Measurements from ENCODE around the gene MFSD6. TPM values are rescaled to one million over a fixed set of nuclear protein-coding genes. Genes with fewer than 3 reads are reported as not detected.
"Not testable (repeated sequence)": the region's sequence is repeated elsewhere in the genome, so short reads cannot be mapped to it uniquely, and the experiment has no call there.

The MFSD6 gene
- total RNA-seq, 4 donors from 2014 or later: 40.4 to 184 (median 119) TPM

DNA sequence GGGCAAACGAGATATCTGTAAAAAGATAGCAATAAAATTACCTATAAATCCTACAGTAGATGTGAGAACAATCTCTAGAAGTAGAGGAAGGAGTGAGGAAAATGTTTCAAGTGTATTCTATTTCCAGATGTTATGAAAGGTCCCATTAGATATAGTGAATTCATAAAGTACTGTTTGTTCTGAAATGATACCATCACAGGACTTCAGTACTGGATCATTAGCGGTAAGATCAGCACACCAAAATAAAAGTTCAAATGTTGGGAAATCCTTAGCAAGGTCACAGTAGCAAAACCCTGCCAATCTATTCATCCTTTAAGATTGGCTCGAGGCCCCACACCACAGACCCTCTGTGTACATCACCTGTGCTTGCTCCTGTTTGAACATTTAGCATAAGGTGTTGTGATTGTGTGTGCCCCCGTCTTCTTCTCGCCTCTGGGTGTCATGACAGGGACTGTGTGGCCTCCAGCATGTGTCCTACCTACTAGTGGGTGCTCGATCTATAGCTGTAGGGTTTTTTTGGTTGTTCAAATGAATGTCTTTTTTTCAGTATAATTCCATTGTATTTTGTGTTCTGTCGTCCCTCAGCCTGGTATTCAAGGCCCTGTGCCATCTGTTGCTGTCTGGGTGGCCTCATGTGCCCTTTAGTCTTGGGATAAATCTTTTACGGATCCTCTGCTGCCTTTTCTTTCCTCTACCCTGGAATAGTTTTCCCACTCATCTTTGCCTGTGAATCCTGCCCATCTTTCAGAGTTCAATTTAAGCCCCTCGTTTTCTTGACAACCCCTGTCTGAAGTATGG, 9.1 kb downstream of the MFSD6 start:
- no peak overlapping the region for H3K4me3 ChIP-seq
- H3K36me3 ChIP-seq: no peaks in the 10 kb centered on the region
- no peak overlapping the region for H3K27ac ChIP-seq
- H3K27me3 ChIP-seq: no peaks in the 10 kb centered on the region
- no peaks in the 10 kb centered on the region for H3K9me3 ChIP-seq
- no peak for DNase-seq
- peaks cover 0 to 33% (median 2%) of the 10 kb centered on the region in 4 donors for H3K4me1 ChIP-seq
- TF ChIP-seq, protein P1, sequence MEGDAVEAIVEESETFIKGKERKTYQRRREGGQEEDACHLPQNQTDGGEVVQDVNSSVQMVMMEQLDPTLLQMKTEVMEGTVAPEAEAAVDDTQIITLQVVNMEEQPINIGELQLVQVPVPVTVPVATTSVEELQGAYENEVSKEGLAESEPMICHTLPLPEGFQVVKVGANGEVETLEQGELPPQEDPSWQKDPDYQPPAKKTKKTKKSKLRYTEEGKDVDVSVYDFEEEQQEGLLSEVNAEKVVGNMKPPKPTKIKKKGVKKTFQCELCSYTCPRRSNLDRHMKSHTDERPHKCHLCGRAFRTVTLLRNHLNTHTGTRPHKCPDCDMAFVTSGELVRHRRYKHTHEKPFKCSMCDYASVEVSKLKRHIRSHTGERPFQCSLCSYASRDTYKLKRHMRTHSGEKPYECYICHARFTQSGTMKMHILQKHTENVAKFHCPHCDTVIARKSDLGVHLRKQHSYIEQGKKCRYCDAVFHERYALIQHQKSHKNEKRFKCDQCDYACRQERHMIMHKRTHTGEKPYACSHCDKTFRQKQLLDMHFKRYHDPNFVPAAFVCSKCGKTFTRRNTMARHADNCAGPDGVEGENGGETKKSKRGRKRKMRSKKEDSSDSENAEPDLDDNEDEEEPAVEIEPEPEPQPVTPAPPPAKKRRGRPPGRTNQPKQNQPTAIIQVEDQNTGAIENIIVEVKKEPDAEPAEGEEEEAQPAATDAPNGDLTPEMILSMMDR (IDR thresholded peaks at IDR 0.05): no peak
- no peak for TF ChIP-seq POLR2A (IDR thresholded peaks at IDR 0.05)

- DNase-seq: no peak
- peaks cover 0 to 30% (median 2%) of the 10 kb centered on the region in 4 donors for H3K4me1 ChIP-seq
These were observed 10.6 kb downstream of the MFSD6 start for GRCh38 chr2:190418727-190419126.

GRCh38 chr2:190420801-190421200, 12.6 kb downstream of the MFSD6 start:
- DNase-seq: no peak
- Histone ChIP-seq H3K9me3 (no peaks in the 10 kb centered on the region), H3K27me3 (no peaks in the 10 kb centered on the region), H3K36me3 (no peaks in the 10 kb centered on the region), H3K4me1 (peaks cover 0 to 13% (median 2%) of the 10 kb centered on the region in 4 donors), H3K4me3 (no peak overlapping the region), H3K27ac (no peak overlapping the region)
- TF ChIP-seq, protein P1 (IDR thresholded peaks at IDR 0.05): no peak
- TF ChIP-seq POLR2A (IDR thresholded peaks at IDR 0.05): no peak

More at GRCh38 chr2:190418727-190419126, 10.6 kb downstream of the MFSD6 start:
- no peaks in the 10 kb centered on the region for H3K27me3 ChIP-seq
- no peaks in the 10 kb centered on the region for H3K9me3 ChIP-seq
- H3K4me3 ChIP-seq: no peak overlapping the region
- TF ChIP-seq POLR2A (IDR thresholded peaks at IDR 0.05): no peak
- TF ChIP-seq, protein P1 (IDR thresholded peaks at IDR 0.05): no peak
- H3K27ac ChIP-seq: no peak overlapping the region
- no peaks in the 10 kb centered on the region for H3K36me3 ChIP-seq

DNA sequence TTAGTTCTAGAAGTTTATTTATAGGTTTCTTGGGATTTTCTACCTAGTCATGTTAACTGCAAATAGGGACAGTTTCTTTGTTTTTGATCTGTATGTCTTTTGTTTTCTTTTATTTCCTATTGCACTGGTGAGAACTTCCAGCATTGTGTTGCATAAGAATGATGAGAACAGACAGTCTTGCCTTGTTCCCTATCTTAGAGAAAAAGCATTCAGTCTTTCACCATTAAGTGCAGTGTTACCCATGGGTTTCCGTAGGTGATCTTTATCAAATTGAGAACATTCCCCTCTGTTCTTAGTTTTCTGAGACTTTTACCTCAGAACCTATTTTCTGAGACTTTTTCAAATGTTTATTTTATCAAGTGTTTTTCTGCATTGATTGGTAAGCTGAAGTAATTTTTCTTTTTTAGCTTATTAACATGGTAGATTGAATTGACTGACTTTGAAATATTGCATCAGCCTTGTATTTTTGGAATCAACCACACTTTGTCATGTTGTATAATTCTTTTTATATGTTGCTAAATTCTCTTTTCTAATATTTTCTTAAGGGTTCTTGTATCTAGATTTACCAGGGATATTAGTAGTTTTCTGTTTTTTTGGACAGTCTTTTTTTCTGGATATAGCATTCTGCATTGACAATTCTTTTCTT, 17.2 kb downstream of the MFSD6 start:
- Histone ChIP-seq H3K36me3 (peaks cover 0 to 5% (median 0%) of the 10 kb centered on the region in 3 donors), H3K27ac (no peak overlapping the region), H3K9me3 (no peaks in the 10 kb centered on the region), H3K4me1 (no peaks in the 10 kb centered on the region), H3K27me3 (no peaks in the 10 kb centered on the region), H3K4me3 (no peak overlapping the region)
- no peak for TF ChIP-seq POLR2A (IDR thresholded peaks at IDR 0.05)
- no peak for DNase-seq

- no peak for TF ChIP-seq POLR2A (IDR thresholded peaks at IDR 0.05)
- TF ChIP-seq, protein P1 (IDR thresholded peaks at IDR 0.05): no peak
- H3K36me3 ChIP-seq: peaks cover 0 to 5% (median 0%) of the 10 kb centered on the region in 3 donors
- H3K27me3 ChIP-seq: no peaks in the 10 kb centered on the region
- H3K9me3 ChIP-seq: no peaks in the 10 kb centered on the region
- no peak overlapping the region for H3K4me3 ChIP-seq
- DNase-seq: no peak
- no peaks in the 10 kb centered on the region for H3K4me1 ChIP-seq
- no peak overlapping the region for H3K27ac ChIP-seq
These were observed 17.9 kb downstream of the MFSD6 start for GRCh38 chr2:190425883-190426658.

GRCh38 chr2:190430866-190431265, 22.7 kb downstream of the MFSD6 start:
- not testable (repeated sequence) for DNase-seq

More at GRCh38 chr2:190430866-190431265, 22.7 kb downstream of the MFSD6 start:
- H3K27me3 ChIP-seq, H3K36me3 ChIP-seq, H3K9me3 ChIP-seq, H3K4me3 ChIP-seq, H3K27ac ChIP-seq: not testable (repeated sequence)
- peaks cover 0 to 21% (median 0%) of the 10 kb centered on the region in 4 donors for H3K4me1 ChIP-seq

Data from Peyer's patch (tissue), 4 donors.